HG03159 (cell line): ENCODE data around the gene TBC1D8.

Experiments used
- ATAC-seq: cut with Tn5 transposase; IDR thresholded peaks from one replicate; pipeline ENCODE4 v1.9.1; 2021; ENCODE audit warnings: mild to moderate bottlenecking, moderate library complexity; ENCODE audit not compliant: unreplicated experiment

TBC1D8 gene

GRCh38 chr2:101139495-101139894 is 11.7 kb downstream of the TBC1D8 start:
- ATAC-seq, result no peak

- ATAC-seq, result no peak
Observed at GRCh38 chr2:101135412-101136296, 15.5 kb downstream of the TBC1D8 start.

DNA sequence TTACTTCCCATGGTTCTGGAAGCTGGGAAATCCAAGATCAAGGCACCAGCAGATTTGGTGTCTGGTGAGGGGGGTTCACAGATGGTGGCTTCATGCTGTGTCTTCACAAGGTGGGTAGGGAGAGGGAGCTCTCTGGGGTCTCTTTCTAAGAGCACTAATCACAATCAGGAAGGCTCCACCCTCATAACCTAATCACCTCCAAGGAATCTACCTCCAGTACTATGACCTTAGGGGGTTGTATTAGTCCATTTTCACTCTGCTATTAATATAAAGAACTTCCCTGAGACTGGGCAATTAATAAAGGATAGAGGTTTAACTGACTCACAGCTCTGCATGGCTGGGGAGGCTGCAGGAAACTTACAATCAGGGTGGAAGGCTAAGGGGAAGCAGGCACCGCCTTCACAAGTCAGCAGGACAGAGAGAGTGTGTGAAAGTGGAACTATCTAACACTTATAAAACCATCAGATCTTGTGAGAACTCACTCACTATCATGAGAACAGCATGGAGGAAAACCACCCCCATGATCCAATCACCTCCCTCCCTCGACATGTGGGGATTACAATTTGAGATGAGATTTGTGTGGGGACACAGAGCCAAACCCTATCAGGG is 17.6 kb downstream of the TBC1D8 start:
- no peak for ATAC-seq

DNA sequence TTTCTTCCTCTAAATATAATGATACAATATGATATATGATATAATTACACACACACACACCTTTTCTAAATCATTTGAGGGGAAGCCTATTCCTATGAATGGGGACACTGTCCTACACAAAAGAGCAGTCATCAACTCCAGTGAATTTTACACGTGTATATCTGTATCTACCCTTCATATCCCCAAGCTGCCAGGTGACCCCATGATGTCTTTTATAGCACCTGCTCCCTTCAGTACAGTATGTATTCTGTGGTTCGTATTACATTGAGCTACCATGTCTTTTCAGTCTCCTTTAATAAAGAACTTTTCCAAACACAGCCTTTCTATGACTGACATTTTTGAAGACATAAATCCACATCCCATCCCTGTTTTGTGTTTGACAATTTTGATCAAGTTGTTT is 19.0 kb downstream of the TBC1D8 start:
- ATAC-seq, result no peak

- no peak for ATAC-seq
Observed at GRCh38 chr2:101130081-101130480, 21.1 kb downstream of the TBC1D8 start.

- ATAC-seq, result no peak
Observed at GRCh38 chr2:101127319-101128056, 23.7 kb downstream of the TBC1D8 start.

DNA sequence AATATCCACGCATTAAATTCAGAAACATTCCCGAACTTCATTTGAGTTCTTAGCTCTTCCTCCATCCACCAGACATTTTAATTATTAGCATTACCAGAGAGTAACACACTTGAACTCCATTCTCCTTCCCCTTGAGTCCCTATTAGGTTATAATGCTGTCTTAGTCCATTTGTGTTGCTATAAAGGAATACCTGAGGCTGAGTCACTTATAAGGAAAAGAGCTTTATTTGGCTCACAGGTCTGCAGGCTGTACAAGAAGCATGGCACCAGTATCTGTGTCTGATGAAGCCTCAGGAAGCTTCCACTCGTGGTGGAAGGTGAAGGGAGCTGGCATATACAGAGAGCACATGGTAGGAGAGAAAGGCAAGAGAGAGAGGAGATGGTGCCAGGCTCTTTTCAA is 25.4 kb downstream of the TBC1D8 start:
- no peak for ATAC-seq

DNA sequence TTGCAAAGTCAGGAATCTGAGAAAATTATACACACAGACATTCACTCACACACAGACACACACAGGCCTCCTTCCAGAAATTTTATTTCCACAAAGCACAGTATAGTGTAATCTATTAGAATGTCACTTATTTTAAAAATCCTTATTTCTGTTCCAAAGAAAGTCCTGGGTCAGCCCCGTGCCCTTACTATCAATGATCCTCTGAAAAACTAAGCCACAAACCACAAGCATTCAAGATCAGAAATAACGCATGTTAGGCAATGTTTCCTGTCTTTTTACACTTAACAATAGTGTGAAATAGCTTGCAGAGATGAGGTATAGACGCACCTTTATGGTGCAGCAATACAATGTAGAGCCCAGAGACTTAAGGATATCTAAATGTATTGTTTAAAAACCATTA is 25.8 kb downstream of the TBC1D8 start:
- no peak for ATAC-seq

GRCh38 chr2:101124643-101125366 is 26.4 kb downstream of the TBC1D8 start:
- no peak for ATAC-seq

DNA sequence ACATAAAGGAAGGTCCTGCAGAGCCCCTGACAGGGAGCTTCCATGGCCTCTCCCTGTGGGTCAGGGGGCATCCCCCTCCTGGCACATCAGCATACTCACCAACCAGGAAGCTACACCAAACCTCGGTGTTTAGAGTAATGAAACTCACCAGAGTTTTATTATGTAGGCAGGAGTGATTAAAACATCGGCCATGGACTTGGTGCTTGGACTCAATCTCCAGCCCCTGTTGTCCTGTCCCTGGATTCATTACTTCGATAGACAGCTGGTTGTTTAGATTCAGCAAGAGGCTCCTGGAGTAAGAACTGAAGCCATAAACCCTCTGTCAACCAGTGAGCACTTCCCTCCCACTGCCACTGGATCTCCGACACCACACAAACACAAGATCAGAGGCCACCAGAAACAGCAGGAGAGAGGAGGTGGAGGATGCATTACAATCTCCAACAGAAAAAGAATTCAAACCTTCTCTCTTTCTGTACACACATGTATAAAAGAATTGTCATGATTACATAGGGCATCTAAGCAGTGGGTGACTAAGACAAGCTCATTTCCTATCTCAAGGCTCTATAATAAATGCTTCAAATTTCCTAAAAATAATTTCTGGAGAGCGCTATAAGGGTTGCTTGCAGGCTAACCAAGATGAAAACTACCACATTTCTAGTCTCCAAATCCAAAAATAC is 27.2 kb downstream of the TBC1D8 start:
- ATAC-seq, result no peak

DNA sequence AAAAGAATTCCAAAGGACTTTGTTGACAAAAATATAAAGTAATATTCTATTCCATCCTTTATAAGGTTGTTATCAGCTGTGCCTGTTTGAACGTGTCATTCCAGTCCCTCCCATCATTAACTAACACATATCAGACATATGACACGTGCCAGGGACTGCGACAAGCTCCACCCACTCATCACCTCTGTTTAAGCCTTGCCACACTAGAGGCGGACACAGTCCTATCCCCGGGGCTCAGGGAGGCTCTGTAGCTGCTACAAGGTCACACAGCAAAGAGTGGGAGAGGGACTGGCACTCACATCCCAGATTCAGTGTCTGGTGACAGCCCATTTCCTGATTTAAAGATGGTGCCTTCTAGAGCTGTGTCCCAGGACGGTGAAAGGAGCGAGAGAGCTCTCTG is 30.0 kb downstream of the TBC1D8 start:
- no peak for ATAC-seq

DNA sequence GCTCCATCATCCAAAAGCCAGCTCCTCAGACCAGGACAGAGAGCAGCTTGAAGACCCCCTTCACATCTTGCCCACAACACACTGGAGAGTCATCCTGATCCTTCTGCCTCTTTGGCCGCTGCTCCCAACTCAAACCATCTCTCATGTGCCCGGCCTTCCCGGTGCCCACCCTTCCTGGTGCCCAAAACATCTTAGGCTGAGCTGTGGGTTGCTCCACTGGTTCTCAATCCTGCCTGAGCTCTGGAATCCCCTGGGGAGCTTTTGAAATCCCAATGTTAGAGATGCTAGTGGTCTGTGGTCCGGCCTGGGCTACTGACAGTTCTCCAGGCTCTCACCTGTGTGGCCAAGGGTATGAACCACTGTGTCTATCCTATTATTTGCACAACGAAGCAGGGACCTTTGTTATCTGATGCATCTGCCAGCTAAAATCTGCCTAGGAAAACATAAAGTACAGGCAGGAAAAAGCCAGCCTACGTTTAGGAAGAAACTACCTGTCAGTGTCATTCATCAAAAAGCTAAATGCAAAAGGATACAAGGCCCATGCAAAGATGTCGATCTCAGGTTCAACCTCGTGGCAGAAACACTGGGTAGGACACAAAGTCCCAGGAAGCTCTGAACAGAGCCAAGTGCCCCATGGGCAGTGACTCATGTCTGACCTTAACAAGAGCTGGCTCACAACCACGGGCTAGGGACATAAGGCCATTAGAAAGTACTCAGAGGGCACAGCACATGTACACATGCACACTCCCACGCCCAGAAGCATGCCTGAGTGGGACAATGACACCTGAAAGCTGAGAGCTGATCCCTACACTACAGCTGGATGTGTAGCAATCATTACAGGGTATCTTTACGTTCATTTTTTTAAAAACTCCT is 30.8 kb downstream of the TBC1D8 start:
- no peak for ATAC-seq

- no peak for ATAC-seq
Observed at GRCh38 chr2:101119431-101119830, 31.8 kb downstream of the TBC1D8 start.

DNA sequence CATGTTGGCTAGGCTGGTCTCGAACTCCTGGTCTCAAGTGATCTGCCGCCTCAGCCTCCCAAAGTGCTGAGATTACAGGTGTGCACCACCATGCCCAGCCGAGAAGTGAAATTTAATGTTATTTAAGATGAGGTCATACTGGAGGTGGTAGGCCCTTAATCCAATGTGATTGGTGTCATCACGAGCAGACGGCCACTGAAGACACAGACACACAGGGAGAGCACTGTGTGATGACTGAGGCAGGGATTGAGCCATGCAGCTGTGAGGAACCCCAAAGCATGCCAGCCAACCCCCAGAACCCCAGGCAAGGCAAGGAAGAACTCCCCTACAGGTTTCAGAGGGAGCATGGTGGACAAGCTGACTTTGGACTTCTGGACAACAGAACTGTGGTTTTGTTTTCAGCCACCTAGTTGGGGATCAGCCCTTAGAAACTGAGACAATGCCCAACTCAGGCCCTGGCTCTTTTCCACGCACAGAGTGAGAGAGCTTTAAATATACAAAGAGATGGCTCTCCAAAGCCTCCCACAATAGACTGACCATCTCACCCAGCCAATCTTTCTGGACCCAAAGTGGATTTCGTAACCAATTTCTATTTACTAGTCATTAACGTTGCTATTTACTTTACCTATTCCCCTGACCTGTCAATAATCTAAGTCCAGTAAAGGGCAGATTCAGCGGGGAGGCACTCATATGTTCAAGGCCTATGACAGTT is 34.2 kb downstream of the TBC1D8 start:
- ATAC-seq, result no peak

- no peak for ATAC-seq
Observed at GRCh38 chr2:101116348-101116747, 34.8 kb downstream of the TBC1D8 start.

DNA sequence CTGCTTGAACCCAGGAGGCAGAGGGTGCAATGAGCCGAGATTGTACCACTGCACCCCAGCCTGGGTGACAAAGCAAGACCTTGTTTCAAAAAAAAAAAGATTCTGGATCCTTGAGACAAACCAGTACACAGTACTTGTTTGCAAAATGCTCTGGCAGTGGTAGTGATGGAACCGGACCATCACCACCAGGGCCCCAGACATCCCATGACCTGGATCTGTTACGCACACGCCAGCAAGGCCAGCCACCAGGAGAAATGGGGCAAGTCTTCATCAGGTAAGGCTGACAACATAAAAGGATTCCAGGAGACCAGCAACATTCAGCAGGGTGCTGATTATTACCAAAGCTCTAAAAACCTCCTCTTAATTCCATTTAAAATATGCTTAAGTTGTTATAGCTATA is 35.5 kb downstream of the TBC1D8 start:
- ATAC-seq, result no peak

DNA sequence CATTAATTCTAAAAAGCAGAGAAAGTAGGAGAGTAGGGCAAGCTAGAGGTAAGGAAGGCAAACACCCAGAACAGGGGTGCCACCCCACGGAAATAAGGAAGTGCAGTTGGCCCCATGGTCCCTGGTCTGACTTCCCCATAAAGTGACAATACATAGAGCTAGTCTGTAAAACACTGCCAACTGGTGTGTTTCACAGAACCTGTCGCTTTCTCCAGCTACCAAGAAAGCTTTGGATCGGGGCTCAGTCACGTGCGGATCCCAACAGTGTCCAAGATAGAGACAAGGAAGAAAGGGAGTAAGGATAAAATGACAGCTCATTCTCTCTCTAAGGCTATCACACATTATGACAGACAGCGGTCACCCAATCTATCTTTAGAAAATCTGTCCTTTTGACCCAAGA is 36.4 kb downstream of the TBC1D8 start:
- ATAC-seq, result no peak

GRCh38 chr2:101114268-101114783 is 36.9 kb downstream of the TBC1D8 start:
- ATAC-seq, result no peak
